K562 (cell line): ENCODE measurements around the gene ACHE. TPM values are rescaled to one million over a fixed set of nuclear protein-coding genes. Genes with fewer than 3 reads are reported as not detected.

ENCODE experiments used
- ARID2 ChIP-seq: fragments of 450-650 bp; IDR thresholded peaks from 2 replicates; pipeline ENCODE4 v1.6.1; 2017; ENCODE audit warnings: antibody characterized with exemption, mild to moderate bottlenecking
- GABPA ChIP-seq: fragments of 200-800 bp; sonication (Bioruptor generic); conservative IDR thresholded peaks from 2 replicates; pipeline ENCODE4 v1.6.1; 2016; ENCODE audit warnings: low read depth, missing genetic modification characterization, missing compliant biosample characterization
- ILF3 ChIP-seq: fragments of 450-650 bp; IDR thresholded peaks from 2 replicates; pipeline ENCODE4 v1.6.1; 2018; ENCODE audit warnings: antibody characterized with exemption, mild to moderate bottlenecking, moderate library complexity, borderline replicate concordance
- MBD2 ChIP-seq: sonication (generic); IDR thresholded peaks from 2 replicates; pipeline ENCODE4 v1.6.1; 2016; ENCODE audit warnings: low read depth, borderline replicate concordance
- SNIP1 ChIP-seq: fragments of 450-650 bp; IDR thresholded peaks from 2 replicates; pipeline ENCODE4 v1.7.1; 2017; ENCODE audit warnings: low read depth, mild to moderate bottlenecking
- SNRNP70 ChIP-seq: fragments of 200-400 bp; formaldehyde crosslinking; optimal IDR thresholded peaks from 2 replicates; pipeline ENCODE3; 2017; ENCODE audit warnings: low read depth, low read length
- YBX1 ChIP-seq: fragments of 450-650 bp; IDR thresholded peaks from 2 replicates; pipeline ENCODE4 v1.7.1; 2016; ENCODE audit warnings: mild to moderate bottlenecking
- ZNF274 ChIP-seq: IDR thresholded peaks from 2 replicates; pipeline ENCODE4 v1.6.1; 2011; ENCODE audit warnings: low read depth, mild to moderate bottlenecking, low read length, moderate library complexity, borderline replicate concordance
- polyA plus RNA-seq, 8 experiments: library from polyadenylated mRNA; depleted of rRNA in 4 of 8; stranded (reverse) in 5 of 8; unstranded in 3 of 8; fragments of >200 nt; fragmentation: Nextera tagmentation in 2 of 8; fragmentation: Illumina TruSeq in 1 of 8; extraction: Ambion mirVana in 2 of 8; extraction: Trizol in 1 of 8; gene quantifications; 2 replicates each; pipeline versions ENCODE4 v1.2.1 to v1.2.3, GENCODE V29; 2011 to 2014; ENCODE audit warnings: inconsistent platforms in 1 of 8, missing spikeins in 1 of 8
- total RNA-seq, 7 experiments: library from RNA; depleted of rRNA in 6 of 7; stranded (reverse); fragments of >200 nt in 6 of 7; fragmentation: Illumina TruSeq in 2 of 7; extraction: Trizol in 2 of 7; gene quantifications; 2 replicates each; pipeline versions ENCODE4 v1.2.1 to v1.2.3, GENCODE V29; 2011 to 2021; ENCODE audit warnings: low replicate concordance in 1 of 7
- TF ChIP-seq, protein P1 (sequence below), 2 experiments: fragments of 450-650 bp; conservative IDR thresholded peaks; 2 replicates each; pipeline ENCODE4 v1.6.1; 2017; ENCODE audit warnings: mild to moderate bottlenecking in 2 of 2, moderate library complexity in 2 of 2
- TF ChIP-seq, protein P2 (sequence below), 2 experiments: fragments of 450-650 bp in 1 of 2; IDR thresholded peaks; 2 replicates each; pipeline ENCODE4 v1.6.1; 2011 to 2017; ENCODE audit warnings: low read depth in 2 of 2, antibody characterized with exemption in 1 of 2, borderline replicate concordance in 1 of 2, low read length in 1 of 2, mild to moderate bottlenecking in 1 of 2, mixed read lengths in 1 of 2; ENCODE audit not compliant: control insufficient read depth in 1 of 2
- TF ChIP-seq, protein P3 (sequence below): fragments of 450-650 bp; IDR thresholded peaks from 2 replicates; pipeline ENCODE4 v1.6.1; 2016; ENCODE audit warnings: mild to moderate bottlenecking, moderate library complexity

ACHE gene
- total and polyA plus RNA-seq, 9 of the 15 experiments (the other 6 are each of a cell fraction or from before 2014, with no cell fraction given): 0.04 to 8.8 (median 1.9) TPM

DNA sequence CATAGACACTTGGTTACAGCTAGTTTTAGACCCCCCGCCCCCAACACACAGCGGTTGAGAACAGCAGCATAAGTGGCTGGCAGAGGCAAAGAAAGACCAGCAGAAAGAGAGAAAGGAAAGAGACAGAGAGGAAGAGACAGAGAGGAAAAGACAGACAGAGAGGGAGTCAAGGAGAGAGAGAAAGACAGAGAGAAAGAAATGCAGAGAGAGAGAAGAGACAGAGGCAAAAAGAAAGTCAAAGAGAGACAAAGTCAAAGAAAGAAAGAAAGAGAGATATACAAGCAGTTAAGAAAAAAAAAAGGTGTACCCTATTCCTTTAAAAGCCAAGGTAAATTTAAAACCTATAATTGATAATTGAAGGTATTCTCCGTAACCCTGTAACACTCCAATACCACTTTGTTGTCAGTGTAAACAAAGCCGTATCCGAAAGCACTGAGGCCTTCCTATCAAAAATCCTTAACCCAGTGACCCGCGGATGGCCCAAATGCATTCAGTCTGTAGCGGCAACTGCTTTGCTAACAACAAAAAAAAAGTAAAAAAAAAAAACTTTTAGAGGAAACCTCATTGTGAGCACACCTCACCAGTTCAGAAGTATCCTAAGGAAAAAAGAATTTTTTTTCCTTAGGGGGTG, 55.1 kb downstream of the ACHE start (continued):
- no peak for TF ChIP-seq SNRNP70
- TF ChIP-seq YBX1: peak; percentile 90; the same call in 1 of the 2 replicates
- TF ChIP-seq, protein P1, sequence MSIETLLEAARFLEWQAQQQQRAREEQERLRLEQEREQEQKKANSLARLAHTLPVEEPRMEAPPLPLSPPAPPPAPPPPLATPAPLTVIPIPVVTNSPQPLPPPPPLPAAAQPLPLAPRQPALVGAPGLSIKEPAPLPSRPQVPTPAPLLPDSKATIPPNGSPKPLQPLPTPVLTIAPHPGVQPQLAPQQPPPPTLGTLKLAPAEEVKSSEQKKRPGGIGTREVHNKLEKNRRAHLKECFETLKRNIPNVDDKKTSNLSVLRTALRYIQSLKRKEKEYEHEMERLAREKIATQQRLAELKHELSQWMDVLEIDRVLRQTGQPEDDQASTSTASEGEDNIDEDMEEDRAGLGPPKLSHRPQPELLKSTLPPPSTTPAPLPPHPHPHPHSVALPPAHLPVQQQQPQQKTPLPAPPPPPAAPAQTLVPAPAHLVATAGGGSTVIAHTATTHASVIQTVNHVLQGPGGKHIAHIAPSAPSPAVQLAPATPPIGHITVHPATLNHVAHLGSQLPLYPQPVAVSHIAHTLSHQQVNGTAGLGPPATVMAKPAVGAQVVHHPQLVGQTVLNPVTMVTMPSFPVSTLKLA (conservative IDR thresholded peaks at IDR 0.05): 0 out of 4 replicates have a peak, but pooled peaks of 1 of the 2 experiments have one; percentile 14
- no peak for TF ChIP-seq MBD2
- TF ChIP-seq ILF3: no peak
- no peak for TF ChIP-seq GABPA (tag)
- TF ChIP-seq ARID2: peak; percentile 87
- no peak for TF ChIP-seq ZNF274
- TF ChIP-seq SNIP1: peak; percentile 65
- TF ChIP-seq, protein P2, sequence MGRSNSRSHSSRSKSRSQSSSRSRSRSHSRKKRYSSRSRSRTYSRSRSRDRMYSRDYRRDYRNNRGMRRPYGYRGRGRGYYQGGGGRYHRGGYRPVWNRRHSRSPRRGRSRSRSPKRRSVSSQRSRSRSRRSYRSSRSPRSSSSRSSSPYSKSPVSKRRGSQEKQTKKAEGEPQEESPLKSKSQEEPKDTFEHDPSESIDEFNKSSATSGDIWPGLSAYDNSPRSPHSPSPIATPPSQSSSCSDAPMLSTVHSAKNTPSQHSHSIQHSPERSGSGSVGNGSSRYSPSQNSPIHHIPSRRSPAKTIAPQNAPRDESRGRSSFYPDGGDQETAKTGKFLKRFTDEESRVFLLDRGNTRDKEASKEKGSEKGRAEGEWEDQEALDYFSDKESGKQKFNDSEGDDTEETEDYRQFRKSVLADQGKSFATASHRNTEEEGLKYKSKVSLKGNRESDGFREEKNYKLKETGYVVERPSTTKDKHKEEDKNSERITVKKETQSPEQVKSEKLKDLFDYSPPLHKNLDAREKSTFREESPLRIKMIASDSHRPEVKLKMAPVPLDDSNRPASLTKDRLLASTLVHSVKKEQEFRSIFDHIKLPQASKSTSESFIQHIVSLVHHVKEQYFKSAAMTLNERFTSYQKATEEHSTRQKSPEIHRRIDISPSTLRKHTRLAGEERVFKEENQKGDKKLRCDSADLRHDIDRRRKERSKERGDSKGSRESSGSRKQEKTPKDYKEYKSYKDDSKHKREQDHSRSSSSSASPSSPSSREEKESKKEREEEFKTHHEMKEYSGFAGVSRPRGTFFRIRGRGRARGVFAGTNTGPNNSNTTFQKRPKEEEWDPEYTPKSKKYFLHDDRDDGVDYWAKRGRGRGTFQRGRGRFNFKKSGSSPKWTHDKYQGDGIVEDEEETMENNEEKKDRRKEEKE (IDR thresholded peaks at IDR 0.05; ENCODE audit: borderline replicate concordance in 1 of 2, control insufficient read depth in 1 of 2, low read depth in 2 of 2, low read length in 1 of 2): peak in 1 of 2 experiments; percentile 38; a peak in 1 of 4 replicates
- TF ChIP-seq, protein P3, sequence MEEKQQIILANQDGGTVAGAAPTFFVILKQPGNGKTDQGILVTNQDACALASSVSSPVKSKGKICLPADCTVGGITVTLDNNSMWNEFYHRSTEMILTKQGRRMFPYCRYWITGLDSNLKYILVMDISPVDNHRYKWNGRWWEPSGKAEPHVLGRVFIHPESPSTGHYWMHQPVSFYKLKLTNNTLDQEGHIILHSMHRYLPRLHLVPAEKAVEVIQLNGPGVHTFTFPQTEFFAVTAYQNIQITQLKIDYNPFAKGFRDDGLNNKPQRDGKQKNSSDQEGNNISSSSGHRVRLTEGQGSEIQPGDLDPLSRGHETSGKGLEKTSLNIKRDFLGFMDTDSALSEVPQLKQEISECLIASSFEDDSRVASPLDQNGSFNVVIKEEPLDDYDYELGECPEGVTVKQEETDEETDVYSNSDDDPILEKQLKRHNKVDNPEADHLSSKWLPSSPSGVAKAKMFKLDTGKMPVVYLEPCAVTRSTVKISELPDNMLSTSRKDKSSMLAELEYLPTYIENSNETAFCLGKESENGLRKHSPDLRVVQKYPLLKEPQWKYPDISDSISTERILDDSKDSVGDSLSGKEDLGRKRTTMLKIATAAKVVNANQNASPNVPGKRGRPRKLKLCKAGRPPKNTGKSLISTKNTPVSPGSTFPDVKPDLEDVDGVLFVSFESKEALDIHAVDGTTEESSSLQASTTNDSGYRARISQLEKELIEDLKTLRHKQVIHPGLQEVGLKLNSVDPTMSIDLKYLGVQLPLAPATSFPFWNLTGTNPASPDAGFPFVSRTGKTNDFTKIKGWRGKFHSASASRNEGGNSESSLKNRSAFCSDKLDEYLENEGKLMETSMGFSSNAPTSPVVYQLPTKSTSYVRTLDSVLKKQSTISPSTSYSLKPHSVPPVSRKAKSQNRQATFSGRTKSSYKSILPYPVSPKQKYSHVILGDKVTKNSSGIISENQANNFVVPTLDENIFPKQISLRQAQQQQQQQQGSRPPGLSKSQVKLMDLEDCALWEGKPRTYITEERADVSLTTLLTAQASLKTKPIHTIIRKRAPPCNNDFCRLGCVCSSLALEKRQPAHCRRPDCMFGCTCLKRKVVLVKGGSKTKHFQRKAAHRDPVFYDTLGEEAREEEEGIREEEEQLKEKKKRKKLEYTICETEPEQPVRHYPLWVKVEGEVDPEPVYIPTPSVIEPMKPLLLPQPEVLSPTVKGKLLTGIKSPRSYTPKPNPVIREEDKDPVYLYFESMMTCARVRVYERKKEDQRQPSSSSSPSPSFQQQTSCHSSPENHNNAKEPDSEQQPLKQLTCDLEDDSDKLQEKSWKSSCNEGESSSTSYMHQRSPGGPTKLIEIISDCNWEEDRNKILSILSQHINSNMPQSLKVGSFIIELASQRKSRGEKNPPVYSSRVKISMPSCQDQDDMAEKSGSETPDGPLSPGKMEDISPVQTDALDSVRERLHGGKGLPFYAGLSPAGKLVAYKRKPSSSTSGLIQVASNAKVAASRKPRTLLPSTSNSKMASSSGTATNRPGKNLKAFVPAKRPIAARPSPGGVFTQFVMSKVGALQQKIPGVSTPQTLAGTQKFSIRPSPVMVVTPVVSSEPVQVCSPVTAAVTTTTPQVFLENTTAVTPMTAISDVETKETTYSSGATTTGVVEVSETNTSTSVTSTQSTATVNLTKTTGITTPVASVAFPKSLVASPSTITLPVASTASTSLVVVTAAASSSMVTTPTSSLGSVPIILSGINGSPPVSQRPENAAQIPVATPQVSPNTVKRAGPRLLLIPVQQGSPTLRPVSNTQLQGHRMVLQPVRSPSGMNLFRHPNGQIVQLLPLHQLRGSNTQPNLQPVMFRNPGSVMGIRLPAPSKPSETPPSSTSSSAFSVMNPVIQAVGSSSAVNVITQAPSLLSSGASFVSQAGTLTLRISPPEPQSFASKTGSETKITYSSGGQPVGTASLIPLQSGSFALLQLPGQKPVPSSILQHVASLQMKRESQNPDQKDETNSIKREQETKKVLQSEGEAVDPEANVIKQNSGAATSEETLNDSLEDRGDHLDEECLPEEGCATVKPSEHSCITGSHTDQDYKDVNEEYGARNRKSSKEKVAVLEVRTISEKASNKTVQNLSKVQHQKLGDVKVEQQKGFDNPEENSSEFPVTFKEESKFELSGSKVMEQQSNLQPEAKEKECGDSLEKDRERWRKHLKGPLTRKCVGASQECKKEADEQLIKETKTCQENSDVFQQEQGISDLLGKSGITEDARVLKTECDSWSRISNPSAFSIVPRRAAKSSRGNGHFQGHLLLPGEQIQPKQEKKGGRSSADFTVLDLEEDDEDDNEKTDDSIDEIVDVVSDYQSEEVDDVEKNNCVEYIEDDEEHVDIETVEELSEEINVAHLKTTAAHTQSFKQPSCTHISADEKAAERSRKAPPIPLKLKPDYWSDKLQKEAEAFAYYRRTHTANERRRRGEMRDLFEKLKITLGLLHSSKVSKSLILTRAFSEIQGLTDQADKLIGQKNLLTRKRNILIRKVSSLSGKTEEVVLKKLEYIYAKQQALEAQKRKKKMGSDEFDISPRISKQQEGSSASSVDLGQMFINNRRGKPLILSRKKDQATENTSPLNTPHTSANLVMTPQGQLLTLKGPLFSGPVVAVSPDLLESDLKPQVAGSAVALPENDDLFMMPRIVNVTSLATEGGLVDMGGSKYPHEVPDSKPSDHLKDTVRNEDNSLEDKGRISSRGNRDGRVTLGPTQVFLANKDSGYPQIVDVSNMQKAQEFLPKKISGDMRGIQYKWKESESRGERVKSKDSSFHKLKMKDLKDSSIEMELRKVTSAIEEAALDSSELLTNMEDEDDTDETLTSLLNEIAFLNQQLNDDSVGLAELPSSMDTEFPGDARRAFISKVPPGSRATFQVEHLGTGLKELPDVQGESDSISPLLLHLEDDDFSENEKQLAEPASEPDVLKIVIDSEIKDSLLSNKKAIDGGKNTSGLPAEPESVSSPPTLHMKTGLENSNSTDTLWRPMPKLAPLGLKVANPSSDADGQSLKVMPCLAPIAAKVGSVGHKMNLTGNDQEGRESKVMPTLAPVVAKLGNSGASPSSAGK: no peak
